GM21723 (cell line): Measurements from ENCODE around the gene SLC39A10.

Experiments
- ATAC-seq: cut with Tn5 transposase; IDR thresholded peaks from one replicate; pipeline ENCODE4 v1.9.1; 2021; ENCODE audit warnings: mild to moderate bottlenecking, moderate library complexity; ENCODE audit not compliant: unreplicated experiment

SLC39A10 gene

DNA sequence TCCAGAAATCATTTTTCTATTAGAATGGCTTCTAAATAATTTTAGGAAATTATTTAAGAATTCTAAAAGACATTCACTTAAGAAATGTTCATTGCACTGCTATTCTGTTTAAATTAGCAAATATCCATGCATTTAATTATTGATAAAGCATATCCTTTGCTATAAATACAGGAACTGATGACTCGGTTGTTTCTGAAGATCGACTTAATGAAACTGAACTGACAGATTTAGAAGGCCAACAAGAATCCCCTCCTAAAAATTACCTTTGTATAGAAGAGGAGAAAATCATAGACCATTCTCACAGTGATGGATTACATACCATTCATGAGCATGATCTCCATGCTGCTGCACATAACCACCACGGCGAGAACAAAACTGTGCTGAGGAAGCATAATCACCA is 59.4 kb downstream of the SLC39A10 start:
- no peak for ATAC-seq

DNA sequence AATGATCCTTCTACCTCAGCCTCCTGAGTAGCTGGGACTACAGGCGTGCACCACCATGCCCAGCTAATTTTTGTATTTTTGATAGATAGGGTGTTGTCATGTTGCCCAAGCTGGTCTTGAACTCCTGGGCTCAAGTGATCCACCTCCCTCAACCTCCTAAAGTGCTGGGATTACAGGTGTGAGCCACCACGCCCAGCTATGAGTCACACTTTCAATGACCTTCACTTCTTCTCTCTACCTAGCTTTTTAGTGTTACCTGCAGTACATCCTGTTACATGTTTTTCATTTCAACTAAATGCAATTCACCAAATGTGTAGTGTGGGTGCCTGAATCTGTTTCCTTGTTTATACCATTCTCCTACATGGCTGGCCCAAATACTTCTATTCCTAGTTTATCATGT is 64.0 kb downstream of the SLC39A10 start:
- no peak for ATAC-seq

DNA sequence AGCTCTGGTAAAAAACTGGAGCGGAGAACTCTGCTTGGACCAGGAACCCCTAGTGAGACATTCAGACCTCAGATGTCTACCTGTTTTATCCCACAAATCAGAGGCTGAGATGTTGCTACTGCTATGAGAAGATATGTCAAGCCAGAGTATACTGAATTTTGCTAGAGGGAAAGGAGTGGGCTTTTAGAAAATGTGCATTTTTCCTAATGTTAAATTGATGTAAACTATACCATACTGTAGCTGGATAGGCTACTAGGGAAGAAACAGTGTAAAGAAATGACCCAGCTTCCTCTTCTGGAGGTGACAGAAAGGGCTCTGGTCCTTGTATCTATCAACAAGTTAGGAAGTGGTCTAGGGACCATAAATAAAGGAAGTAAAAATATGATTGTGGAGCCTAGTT is 65.0 kb downstream of the SLC39A10 start:
- no peak for ATAC-seq

DNA sequence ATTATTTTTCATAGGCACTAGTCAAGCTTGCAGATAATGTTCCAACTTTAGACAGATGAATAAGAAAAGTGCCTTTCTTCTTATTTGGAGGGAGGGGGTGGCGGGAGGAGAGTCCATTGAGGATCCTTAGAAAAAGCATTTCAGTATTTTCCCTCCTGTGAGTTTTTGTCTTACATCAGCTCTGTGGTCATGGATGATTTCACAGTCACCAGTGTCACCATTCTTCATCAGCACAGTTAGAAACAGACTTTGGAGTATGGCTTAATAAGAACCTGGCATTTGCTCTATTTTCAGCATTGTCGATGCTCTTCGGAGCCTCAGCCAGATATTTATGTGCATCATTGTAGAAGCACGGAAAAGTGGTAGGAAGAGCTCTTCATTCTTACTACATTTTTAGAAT is 70.1 kb downstream of the SLC39A10 start:
- ATAC-seq: no peak

DNA sequence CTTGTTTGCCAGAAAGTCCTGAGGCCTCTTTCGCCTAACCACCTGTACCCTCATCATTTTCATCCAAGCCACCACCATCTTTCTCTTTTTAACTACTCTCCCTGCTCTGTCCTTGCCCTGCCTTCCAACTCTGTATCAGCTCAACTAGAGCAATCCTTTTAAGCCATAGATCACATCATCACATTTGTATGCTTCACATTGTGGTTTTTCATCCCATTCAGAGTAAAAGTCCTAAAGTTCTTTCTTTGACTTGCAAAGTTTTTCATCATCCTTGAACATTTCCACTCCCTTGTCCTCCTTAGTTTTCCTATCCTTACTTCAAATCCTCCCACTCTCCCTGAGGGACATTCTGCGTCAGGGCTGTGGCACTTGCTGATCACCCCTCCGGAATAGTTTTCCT is 73.9 kb downstream of the SLC39A10 start:
- no peak for ATAC-seq

DNA sequence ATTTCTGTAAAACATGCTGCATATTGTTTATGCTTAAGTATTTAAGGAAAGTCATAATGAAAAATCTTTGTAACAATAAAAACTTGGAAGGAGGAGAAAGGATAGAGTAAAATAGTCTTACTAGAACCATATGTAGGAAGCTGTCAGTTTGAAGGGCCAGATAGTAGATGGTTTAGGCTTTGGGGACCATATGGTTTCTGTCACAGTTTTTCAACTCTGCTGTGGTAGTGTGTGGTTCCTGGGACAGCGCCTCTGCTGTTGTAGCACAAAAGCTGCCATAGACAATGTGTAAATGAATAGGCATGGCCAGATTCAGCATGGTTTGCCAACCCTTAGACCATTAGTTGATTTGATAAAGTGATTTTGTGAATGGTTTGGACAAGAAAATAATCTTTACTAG is 75.5 kb downstream of the SLC39A10 start:
- no peak for ATAC-seq

DNA sequence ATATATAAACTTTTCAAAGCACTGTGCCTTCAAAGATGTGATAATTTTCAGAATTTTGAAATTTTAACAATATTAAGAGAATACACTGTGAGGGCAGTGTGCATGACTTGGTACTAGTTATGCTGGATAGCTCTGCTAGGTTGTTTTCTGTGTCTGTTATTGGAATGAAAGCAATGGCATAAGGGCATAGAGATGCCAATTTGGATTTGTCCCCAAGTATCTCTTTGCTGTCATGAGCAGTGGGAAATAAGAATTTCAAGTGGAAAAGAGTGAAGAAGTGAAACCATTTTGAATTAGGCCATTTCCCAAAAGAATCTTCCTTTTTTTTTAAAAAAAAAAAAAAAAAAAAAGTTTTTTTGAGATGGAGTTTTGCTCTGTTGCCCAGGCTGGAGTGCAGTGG is 76.8 kb downstream of the SLC39A10 start:
- no peak for ATAC-seq

DNA sequence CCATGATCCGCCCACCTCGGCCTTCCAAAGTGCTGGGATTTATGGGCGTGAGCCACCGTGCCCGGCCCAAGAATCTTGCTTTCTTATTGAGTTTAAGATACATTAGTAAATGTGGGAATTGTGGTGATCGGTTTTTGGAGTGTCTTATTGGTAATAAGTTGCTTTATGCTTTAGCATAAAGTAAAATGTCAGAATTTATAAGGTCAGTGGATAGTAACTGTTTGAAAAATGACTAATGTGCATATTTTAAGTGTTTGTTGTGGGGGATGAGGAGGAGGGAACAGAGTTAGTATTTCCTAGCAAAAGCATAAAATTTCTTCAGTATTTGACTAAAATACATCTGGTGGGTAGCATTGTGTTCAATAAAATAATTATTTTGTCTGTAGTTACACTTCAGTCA is 77.4 kb downstream of the SLC39A10 start:
- no peak for ATAC-seq

DNA sequence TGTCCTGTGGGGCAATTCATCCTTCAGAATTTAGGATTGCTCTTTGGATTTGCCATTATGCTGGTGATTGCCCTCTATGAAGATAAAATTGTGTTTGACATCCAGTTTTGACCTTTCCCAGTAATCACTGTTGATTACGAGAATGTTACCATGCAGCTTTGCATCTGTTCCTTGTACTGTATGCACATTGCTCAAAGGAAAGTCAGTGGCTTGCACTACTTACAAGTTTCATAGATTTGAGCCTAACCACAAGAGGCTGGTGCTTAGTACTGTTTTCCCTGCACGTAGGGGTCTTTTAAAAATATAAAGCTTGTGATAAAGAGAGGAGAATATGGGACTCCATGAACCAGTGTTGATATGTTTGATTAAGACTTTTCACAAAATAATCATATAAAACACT is 77.9 kb downstream of the SLC39A10 start:
- ATAC-seq: no peak

DNA sequence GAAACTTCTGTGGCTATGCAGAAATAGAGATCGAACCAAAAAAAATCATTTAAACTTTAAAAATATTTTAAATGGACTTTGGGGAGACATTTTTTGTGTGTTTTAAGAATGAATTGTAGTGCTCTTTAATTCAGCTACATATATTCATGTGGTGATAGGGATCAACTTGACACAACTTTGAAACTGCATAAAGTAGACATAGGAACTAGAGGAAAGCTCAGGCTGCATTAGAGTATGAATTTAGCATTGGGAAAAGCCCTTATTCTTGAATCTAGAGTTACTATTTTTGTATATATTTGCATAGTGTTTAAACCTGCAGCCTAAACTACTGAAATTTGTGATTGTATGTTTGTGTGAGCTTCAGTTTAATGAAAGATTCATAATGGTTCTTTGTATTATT is 78.3 kb downstream of the SLC39A10 start:
- no peak for ATAC-seq

DNA sequence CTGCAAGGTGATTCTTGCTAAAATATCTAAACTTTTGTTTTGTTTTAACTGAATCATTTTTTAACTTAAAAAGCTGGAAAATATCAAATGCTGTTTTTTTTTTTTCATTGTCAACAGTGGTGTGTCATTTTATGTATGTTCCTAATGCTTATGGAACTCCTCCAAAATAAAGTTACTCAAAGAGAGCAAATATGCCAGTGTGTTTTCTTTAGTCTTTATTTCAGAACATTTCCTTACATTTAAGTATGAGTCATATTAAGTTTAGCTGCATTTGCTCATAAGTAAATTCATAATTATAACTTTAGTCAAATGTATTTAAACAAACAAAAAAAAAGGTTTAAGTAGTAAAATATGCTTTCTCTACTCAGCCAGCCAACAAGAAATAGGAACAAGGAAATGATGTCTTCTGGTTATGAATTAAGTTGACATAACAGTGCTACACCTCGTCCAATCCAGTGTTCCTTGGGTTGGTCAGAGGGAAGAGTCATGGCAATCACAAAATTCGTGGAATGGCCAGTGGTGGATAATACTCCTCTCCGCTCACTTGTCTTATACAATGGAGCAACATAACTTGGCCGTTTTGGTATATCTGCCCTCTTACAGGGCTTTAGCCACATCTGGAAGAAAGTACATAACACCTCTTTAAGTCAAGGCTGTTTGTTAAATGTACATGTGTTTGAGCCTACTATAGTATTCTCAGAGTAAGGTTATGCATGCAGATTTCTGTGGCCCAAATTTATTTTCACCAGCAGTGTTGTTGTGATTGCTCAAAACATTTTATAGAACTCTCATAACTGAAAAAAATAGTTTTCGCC is 80.7 kb downstream of the SLC39A10 start:
- no peak for ATAC-seq

DNA sequence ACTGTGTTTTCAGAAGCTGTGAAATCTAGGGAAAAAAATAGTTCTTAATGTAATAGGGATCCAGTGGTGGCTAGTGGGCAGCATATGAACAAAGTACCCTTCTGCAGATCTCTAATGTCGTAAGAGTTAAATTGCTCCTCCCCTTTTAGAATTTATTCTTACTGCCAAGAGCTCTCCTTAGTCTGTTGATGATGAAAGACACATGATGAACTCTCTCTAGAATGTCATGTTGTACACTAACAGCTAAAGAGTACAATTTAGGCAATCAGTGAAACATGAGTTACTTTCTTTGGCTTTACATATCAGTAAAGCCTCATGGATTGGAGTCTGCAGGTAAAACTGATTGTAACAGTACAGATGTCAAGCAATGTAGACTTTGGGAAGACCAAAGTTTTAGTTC is 84.2 kb downstream of the SLC39A10 start:
- no peak for ATAC-seq

DNA sequence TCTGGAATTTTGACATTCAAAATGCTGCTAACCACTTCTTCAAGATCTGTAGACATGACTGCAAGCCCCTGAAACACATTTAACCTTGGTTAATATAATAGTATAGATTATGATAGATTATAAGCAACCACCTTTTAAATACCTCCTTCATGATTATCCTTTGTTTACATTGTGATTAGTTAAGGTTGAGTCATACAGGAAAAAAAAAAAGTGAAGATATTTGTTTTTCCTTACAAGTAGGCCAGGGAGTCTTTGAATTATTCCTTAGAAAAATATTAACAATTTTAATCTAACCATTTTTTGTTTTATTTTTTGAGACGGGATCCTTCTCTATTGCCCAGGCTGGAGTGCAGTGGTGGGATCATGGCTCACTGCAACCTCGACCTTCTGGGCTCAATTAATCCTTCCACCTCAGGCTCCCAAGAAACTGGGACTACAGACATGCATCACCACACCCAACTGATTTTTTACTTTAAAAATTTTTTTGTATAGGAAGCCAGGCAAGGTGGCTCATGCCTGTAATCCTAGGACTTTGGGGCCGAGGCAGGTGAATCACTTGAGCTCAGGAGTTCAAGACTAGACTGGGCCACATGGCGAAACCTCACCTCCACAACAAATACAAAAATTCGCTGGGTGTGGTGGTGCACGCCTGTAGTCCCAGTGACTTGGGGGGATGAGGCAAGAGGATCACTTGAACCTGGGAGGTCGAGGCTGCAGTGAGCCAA is 99.4 kb downstream of the SLC39A10 start:
- no peak for ATAC-seq

DNA sequence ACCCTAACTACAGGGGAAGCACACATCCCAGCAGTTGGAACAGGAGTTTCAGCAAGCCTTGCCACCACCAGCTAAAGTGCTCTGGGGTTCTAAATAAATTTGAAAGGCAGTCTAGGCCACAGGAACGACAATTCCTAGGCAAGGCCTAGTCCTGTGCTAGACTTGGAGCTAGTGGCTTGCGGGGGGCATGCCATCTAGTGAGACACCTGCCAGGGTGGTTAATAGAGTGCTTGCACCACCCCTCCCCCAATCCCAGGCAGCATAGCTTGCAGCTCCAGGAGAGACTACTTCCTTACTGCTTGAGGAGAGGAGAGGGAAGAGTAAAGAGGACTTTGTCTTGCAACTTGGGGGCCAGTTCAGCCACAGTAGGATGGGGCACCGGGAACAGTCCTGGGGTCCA is 101.8 kb downstream of the SLC39A10 start:
- ATAC-seq: no peak

DNA sequence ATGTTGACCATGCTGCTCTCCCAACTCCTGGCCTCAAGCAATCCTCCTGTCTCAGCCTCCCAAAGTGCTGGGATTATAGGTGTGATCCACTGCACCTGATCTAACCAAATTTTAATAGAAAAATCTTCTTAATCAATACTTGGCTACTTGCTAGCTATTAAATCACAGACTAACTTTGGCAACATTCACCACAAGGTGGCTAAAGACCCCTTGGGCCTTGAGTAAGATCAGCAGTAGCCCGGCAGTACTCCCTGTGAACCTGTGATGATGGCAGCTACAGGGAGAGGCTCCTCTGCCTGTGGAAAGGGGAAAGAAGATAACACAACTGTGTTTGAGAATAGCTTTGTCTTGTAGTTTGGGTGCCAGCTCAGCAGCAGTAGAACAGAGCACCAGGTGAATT is 102.9 kb downstream of the SLC39A10 start:
- ATAC-seq: no peak

DNA sequence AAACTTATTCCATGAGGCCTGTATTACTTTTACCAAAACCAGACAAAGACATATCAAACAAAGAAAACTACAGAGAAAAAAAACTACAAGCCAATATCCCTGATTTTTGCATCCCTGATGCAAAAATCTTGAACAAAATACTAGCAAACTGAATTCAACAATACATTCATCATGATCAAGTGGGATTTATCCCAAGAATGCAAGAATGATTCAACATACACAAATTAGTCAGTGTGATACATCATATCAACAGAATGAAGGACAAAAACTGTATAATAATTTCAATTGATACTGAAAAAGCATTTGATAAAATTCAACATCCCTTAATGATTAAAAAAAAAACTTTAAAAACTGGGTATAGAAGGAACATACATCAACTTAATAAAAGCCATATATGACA is 106.8 kb downstream of the SLC39A10 start:
- ATAC-seq: no peak

DNA sequence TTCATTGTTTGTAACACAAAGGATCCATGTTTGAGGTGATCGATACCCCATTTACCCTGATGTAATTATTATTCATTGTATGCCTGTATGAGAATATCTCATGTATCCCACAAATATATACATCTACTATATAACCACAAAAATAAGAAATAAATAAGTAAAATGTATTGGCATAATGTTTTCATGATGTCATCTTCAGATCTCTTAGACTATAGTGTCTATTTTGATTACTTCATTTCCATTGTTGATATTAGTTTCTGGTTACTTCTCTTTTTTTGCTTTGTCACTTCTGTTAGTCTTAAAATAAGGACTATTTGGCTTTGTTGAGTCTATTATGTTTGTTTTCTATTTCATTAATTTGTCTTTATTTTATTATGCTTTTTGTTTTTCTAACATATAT is 109.7 kb downstream of the SLC39A10 start:
- ATAC-seq: no peak

DNA sequence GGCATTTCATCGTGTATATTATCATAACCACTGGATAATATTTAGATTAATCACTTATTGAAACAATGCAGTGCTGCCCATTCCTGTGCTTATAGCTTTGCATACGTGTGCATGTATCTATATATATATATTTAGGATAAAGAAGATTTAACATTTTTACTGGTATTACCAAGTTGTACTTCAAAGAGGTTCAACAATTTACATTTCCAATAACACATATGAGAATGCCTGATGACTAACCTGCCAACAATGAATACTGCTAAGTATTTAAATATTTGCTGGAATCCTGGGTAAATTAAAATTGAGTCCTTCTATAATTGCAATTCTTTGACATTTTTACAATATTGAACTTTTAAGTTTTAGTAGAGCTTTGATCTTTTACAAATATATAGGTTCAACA is 111.4 kb downstream of the SLC39A10 start:
- no peak for ATAC-seq

DNA sequence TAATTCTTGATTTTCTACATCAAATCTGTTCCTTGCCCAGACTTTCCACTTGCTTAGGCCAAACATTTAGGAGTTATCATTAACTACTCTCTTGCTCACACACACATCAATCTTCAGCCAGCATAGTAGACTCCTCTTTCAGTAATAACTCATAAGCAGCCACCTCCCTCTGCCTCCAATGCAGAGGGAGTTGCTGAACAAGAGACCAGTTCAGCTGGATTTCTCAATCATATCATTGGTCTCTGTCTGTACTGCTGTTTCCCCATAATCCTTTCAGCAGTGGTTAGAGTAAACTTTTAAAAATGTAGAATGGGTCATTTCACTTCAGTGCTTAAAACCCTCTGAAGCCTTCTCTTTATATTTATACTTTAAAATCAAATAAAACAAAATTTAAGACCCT is 112.9 kb downstream of the SLC39A10 start:
- no peak for ATAC-seq

DNA sequence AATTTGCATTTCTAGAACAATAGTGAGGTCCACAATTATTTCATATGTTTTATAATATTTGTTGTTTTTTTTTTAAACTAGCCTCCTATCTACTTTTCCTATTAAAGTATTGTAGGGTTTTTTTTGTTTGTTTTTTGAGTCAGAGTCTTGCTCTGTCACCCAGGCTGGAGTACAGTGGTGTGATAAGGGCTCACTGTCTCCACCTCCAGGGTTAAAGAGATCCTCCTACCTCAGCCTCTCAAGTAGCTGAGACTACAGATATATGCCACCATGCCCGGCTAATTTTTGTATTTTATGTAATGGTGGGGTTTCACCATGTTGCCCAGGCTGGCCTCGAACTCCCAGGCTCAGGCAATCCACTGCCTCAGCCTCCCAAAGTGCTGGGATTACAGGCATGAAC is 122.5 kb downstream of the SLC39A10 start:
- no peak for ATAC-seq

DNA sequence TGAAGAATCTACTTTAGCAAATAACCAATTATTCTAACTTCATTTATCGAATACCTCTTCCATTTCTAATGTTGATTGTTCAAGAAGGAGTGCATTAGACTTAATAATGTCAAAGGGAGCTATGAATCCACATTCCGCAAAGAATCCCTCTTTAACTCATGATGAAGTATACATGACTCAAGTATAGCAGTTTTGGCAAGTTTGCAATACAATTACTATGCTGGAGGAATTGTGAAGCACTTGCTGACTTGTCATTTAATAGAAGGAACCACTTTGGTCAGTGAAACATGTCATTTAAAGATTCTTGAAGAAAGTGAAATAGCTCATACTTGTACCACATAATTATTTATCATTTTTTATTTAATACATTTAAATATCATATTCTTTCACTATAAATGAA is 125.1 kb downstream of the SLC39A10 start:
- ATAC-seq: no peak
